ENCODE data around the gene NLK. TPM values are rescaled to one million over a fixed set of nuclear protein-coding genes. Genes with fewer than 3 reads are reported as not detected.

NLK gene
- total RNA-seq, 2 donors from 2014 or later = 19.8 to 37.0 TPM

DNA sequence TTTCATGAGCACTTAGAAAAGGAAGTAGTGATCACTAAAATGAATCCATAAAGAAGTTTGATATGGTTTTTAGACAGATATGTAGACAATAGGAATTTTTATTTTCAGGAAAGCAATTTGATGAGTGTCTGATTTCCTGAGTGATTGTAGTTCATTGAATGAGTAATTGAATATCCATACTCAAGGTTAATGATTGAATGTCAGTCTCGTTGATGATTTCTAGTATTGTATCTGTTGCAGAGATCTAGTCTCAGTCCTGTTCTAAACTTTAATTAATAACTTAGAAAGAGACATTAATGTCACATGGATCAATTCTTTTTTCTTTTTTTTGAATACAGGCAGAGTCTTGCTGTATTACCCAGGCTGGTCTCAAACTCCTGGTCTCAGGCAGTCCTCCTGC is 78.3 kb downstream of the NLK start:
- no peak overlapping the region for H3K4me3 ChIP-seq
- 97% methylated on average over 1 of the region's 1 CpG for WGBS
- TF ChIP-seq POLR2AphosphoS5 (IDR thresholded peaks at IDR 0.05) = no peak
- TF ChIP-seq, protein P1, sequence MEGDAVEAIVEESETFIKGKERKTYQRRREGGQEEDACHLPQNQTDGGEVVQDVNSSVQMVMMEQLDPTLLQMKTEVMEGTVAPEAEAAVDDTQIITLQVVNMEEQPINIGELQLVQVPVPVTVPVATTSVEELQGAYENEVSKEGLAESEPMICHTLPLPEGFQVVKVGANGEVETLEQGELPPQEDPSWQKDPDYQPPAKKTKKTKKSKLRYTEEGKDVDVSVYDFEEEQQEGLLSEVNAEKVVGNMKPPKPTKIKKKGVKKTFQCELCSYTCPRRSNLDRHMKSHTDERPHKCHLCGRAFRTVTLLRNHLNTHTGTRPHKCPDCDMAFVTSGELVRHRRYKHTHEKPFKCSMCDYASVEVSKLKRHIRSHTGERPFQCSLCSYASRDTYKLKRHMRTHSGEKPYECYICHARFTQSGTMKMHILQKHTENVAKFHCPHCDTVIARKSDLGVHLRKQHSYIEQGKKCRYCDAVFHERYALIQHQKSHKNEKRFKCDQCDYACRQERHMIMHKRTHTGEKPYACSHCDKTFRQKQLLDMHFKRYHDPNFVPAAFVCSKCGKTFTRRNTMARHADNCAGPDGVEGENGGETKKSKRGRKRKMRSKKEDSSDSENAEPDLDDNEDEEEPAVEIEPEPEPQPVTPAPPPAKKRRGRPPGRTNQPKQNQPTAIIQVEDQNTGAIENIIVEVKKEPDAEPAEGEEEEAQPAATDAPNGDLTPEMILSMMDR (IDR thresholded peaks at IDR 0.05) = no peak
- TF ChIP-seq POLR2A (IDR thresholded peaks at IDR 0.05) = no peak
- H3K36me3 ChIP-seq = no peaks in the 10 kb centered on the region
- H3K9me3 ChIP-seq = no peaks in the 10 kb centered on the region
- intact Hi-C loops (cut with DNase I) = no loop called here
- no peaks in the 10 kb centered on the region for H3K4me1 ChIP-seq (replicated peaks)
- H3K27ac ChIP-seq = no peak overlapping the region
- DNase-seq (ENCODE audit: low spot score) = no peak
- no peaks in the 10 kb centered on the region for H3K27me3 ChIP-seq (replicated peaks; ENCODE audit: insufficient read depth)

DNA sequence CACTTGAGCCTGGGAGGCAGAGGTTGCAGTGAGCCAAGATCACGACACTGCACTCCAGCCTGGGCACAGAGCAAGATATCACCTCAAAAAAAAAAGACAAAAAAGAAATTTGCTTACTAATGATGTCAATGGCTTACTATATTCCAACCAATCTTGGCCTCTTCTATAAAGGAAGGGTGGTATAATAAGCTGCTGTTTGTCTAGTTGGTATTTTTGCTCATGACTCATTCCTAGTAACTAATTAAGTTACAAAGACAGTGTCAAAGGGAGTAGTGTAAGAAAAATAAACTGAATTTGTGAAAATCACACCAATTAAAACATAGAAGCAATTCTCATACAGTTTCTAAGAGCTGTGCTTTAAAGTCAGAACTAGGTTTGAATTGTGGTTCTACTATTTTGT is 82.5 kb downstream of the NLK start:
- TF ChIP-seq POLR2A (IDR thresholded peaks at IDR 0.05) = no peak
- no peak for TF ChIP-seq POLR2AphosphoS5 (IDR thresholded peaks at IDR 0.05)
- TF ChIP-seq, protein P1 (IDR thresholded peaks at IDR 0.05) = no peak
- Histone ChIP-seq H3K27me3 (replicated peaks; ENCODE audit: insufficient read depth) (no peaks in the 10 kb centered on the region), H3K27ac (no peak overlapping the region), H3K9me3 (no peaks in the 10 kb centered on the region), H3K4me1 (replicated peaks) (no peaks in the 10 kb centered on the region), H3K4me3 (no peak overlapping the region), H3K36me3 (no peaks in the 10 kb centered on the region)
- no peak for DNase-seq (ENCODE audit: low spot score)
- intact Hi-C loops (cut with DNase I) = no loop called here
- WGBS = 100% methylated on average over 1 of the region's 1 CpG

DNA sequence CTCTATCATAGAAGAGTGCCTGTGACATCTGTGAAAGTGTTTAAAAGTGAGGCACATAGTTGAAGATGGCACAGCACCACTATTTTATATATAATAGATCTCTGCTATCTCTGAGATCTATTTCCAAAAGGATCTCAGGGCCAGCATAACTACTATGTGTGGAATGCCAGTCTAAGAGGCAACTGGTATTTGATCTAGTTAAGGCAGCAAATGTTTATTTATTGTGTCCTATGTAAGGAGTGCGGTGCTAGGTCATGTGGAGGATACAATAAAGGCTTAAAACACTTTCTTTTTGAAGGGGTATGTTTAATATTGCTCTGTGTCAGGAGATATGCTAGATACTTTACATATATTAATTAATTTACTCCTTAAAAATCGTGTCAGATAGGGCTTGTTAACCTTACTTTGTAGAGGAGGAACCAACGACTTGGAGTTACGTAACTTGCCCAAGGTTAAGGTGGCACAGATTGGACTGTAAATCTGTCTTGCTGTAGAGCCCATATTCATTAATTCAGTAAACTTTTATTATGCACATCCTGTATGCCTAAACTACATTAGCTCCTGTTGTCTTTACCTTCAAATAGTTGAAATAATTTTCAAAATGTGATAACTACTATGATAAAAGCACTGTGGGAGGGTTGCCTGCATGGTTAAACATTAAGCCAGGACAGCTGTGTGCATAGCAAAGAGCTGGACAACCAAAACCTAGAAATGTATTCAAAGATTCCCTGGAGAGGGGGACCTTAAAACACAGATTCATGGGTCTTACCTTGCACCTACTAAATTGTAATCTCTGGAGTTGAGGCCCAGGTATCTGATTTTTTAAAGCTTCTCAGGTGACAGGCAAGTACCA is 83.3 kb downstream of the NLK start:
- Histone ChIP-seq H3K27me3 (replicated peaks; ENCODE audit: insufficient read depth) (no peaks in the 10 kb centered on the region), H3K4me3 (no peak overlapping the region), H3K36me3 (no peaks in the 10 kb centered on the region), H3K27ac (no peak overlapping the region), H3K9me3 (no peaks in the 10 kb centered on the region), H3K4me1 (replicated peaks) (no peaks in the 10 kb centered on the region)
- TF ChIP-seq POLR2AphosphoS5 (IDR thresholded peaks at IDR 0.05) (no peak), POLR2A (IDR thresholded peaks at IDR 0.05) (no peak)
- TF ChIP-seq, protein P1 (IDR thresholded peaks at IDR 0.05) = no peak
- intact Hi-C loops (cut with DNase I) = no loop called here
- no peak for DNase-seq (ENCODE audit: low spot score)
- WGBS = 53% methylated on average over 4 of the region's 4 CpGs

DNA sequence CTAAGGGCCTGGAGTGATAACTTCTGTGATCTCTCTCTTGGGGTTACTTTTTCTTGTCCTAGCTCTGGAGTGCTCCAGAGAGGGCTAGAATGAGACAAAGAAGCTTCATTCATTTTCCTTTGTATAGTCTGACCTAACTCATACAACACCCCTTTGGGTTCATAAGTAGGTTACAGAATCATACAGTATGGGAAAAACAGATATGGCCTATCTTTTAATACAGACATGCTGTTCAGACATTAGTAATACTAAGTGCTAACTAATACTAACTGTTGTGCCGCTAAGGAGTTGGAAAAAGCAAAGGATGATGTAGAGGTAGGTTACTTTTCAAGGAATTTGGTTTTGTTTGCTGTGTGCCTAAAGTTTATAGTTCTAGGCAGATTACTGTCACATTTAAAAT is 84.7 kb downstream of the NLK start:
- 100% methylated on average over 1 of the region's 1 CpG for WGBS
- DNase-seq (ENCODE audit: low spot score) = no peak
- H3K27ac ChIP-seq = no peak overlapping the region
- no peak overlapping the region for H3K4me3 ChIP-seq
- no peaks in the 10 kb centered on the region for H3K4me1 ChIP-seq (replicated peaks)
- no peaks in the 10 kb centered on the region for H3K36me3 ChIP-seq
- no peaks in the 10 kb centered on the region for H3K27me3 ChIP-seq (replicated peaks; ENCODE audit: insufficient read depth)
- TF ChIP-seq POLR2A (IDR thresholded peaks at IDR 0.05) (no peak), POLR2AphosphoS5 (IDR thresholded peaks at IDR 0.05) (no peak)
- TF ChIP-seq, protein P1 (IDR thresholded peaks at IDR 0.05) = no peak
- intact Hi-C loops (cut with DNase I) = no loop called here
- H3K9me3 ChIP-seq = no peaks in the 10 kb centered on the region

DNA sequence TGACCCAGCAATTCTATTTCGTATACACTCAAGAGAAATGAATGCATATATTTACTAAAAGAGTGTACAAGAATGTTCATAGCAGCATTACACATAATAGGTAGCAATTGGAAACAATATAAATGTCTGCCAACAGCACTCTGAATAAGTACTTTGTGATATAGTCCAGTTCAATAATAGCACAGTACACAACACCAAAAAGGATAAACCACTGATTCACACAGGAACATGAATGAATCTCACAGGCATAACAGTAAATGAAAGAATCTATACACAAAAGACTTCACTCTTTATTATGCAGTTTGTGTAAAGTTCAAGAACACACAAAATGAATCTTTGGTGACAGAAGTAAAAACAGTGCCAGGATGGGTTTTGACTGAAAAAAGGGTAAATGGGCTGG is 86.3 kb downstream of the NLK start:
- Histone ChIP-seq H3K27ac (no peak overlapping the region), H3K4me1 (replicated peaks) (no peaks in the 10 kb centered on the region), H3K4me3 (no peak overlapping the region), H3K36me3 (no peaks in the 10 kb centered on the region), H3K27me3 (replicated peaks; ENCODE audit: insufficient read depth) (no peaks in the 10 kb centered on the region), H3K9me3 (no peaks in the 10 kb centered on the region)
- no peak for DNase-seq (ENCODE audit: low spot score)
- intact Hi-C loops (cut with DNase I) = no loop called here
- TF ChIP-seq, protein P1 (IDR thresholded peaks at IDR 0.05) = no peak
- TF ChIP-seq POLR2AphosphoS5 (IDR thresholded peaks at IDR 0.05) (no peak), POLR2A (IDR thresholded peaks at IDR 0.05) (no peak)
- whole genome bisulfite sequencing = 93% methylated on average over 1 of the region's 1 CpG
